ENCODE results near the gene DFFB.

DFFB gene

DNA sequence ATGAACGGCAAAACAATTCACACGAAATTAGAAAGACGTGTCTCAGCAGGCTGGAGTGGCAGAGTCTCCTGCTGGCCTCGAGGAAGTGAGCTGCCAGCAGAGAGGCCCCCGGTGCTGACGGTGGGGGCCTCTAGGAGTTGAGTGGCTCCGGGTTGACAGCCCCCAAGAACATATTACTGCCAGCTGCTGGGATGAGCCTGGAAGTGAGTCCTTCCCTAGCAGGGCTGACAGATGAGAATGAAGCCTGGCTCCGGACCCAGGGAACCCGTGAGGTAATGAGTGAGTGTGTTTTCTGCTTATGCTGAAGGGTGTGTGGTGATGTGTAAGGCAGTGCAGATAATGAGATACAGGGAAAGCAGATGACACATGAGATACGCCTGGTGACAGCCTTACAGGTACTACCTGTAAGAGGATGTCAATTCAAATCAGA lies 37.5 kb upstream of the DFFB start:
- Histone ChIP-seq H3K9me3 (ENCODE audit: control insufficient read depth, insufficient read depth, low read length) (no peaks in the 10 kb centered on the region), H3K4me3 (ENCODE audit: low read depth, low read length) (no peak overlapping the region), H3K27me3 (ENCODE audit: control insufficient read depth, insufficient read depth, low read length) (no peaks in the 10 kb centered on the region), H3K4me1 (ENCODE audit: control insufficient read depth, insufficient read depth, low read length) (no peaks in the 10 kb centered on the region), H3K9ac (ENCODE audit: low read depth, low read length) (no peak overlapping the region), H3K36me3 (ENCODE audit: control insufficient read depth, insufficient read depth, low read length) (peaks cover 33% of the 10 kb centered on the region)

DNA sequence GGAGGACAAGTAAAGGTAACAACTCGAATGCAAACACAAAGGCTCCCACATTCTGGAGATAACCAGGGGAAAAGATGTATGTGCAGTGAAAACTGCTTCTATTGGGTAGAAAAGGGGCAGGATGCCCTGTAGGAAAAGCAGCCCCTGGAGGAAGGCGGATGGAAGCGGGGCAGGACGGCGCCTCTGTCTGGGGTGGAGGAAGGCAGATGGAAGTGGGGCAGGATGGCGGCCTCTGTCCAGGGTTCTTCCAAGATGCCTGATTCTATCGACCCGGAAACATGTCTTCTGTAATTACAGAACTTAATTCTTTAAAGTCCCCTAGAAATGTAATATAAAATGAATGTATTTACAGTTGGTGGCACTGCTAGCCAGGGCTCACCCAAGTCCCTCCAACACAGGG lies 37.0 kb upstream of the DFFB start:
- Histone ChIP-seq H3K9ac (ENCODE audit: low read depth, low read length) (no peak overlapping the region), H3K4me1 (ENCODE audit: control insufficient read depth, insufficient read depth, low read length) (no peaks in the 10 kb centered on the region), H3K27me3 (ENCODE audit: control insufficient read depth, insufficient read depth, low read length) (no peaks in the 10 kb centered on the region), H3K36me3 (ENCODE audit: control insufficient read depth, insufficient read depth, low read length) (peaks cover 31% of the 10 kb centered on the region), H3K9me3 (ENCODE audit: control insufficient read depth, insufficient read depth, low read length) (no peaks in the 10 kb centered on the region), H3K4me3 (ENCODE audit: low read depth, low read length) (no peak overlapping the region)

DNA sequence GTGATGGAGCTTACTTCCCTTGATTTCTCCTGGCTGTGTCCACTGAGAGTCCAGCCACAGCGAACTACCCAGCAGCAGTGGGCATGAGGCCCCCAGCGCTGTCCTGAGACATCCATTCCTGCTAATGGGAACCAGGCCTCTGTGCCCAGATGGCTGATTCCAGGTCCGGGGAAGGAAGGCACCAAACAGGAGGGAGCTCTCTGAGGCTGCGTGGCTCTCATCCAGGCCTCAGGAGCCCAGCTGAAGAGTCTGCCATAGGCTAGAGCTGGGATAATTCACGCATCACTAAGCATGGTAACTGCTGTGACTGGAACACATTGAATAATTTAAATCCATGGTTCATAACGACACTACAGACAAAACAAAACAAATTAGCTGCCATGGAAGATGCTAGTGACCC lies 36.3 kb upstream of the DFFB start:
- H3K9ac ChIP-seq (ENCODE audit: low read depth, low read length): no peak overlapping the region
- H3K36me3 ChIP-seq (ENCODE audit: control insufficient read depth, insufficient read depth, low read length): peaks cover 31% of the 10 kb centered on the region
- H3K4me1 ChIP-seq (ENCODE audit: control insufficient read depth, insufficient read depth, low read length): no peaks in the 10 kb centered on the region
- H3K9me3 ChIP-seq (ENCODE audit: control insufficient read depth, insufficient read depth, low read length): no peaks in the 10 kb centered on the region
- H3K4me3 ChIP-seq (ENCODE audit: low read depth, low read length): no peak overlapping the region
- no peaks in the 10 kb centered on the region for H3K27me3 ChIP-seq (ENCODE audit: control insufficient read depth, insufficient read depth, low read length)

DNA sequence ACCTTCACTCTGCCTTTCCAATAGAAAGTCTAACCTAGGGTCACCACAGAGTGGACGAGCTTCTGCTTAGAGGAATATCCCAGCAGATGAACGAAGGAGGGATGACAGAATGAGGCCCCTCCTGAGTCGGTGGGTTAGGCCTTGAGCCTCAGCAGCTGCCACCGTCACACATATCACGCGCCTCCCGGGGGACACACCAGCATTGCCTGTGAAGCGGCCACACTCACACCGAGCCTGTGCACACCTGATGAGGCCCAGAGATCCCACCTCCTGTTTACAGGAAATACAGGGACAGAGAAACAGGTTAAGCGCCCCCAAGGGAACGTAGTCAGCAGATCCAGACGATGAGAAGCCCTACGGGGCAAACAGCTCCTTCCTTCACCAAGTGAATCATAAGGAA lies 35.8 kb upstream of the DFFB start:
- Histone ChIP-seq H3K36me3 (ENCODE audit: control insufficient read depth, insufficient read depth, low read length) (peaks cover 32% of the 10 kb centered on the region), H3K4me3 (ENCODE audit: low read depth, low read length) (no peak overlapping the region), H3K4me1 (ENCODE audit: control insufficient read depth, insufficient read depth, low read length) (no peaks in the 10 kb centered on the region), H3K9me3 (ENCODE audit: control insufficient read depth, insufficient read depth, low read length) (no peaks in the 10 kb centered on the region), H3K9ac (ENCODE audit: low read depth, low read length) (no peak overlapping the region), H3K27me3 (ENCODE audit: control insufficient read depth, insufficient read depth, low read length) (no peaks in the 10 kb centered on the region)

DNA sequence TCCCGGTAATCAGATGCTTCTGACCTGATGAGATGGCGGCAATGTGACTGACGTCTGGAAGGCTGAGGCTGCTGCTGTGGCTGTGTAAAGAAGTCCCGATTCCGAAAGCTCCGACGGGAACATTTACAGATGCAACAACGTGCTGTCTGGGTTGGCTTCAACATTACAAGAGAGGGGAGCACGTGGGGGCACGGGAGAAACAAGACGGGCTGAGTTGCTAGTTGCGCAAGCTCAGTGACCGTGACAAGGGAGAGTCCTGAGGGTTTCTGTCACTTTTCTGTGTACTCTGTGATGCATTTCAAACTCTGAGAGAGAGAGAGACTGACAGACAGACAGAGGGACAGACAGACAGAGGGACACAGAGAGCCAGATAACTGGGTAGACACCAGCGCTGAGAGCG lies 35.4 kb upstream of the DFFB start:
- Histone ChIP-seq H3K4me1 (ENCODE audit: control insufficient read depth, insufficient read depth, low read length) (no peaks in the 10 kb centered on the region), H3K9ac (ENCODE audit: low read depth, low read length) (no peak overlapping the region), H3K27me3 (ENCODE audit: control insufficient read depth, insufficient read depth, low read length) (no peaks in the 10 kb centered on the region), H3K9me3 (ENCODE audit: control insufficient read depth, insufficient read depth, low read length) (no peaks in the 10 kb centered on the region), H3K36me3 (ENCODE audit: control insufficient read depth, insufficient read depth, low read length) (peaks cover 32% of the 10 kb centered on the region), H3K4me3 (ENCODE audit: low read depth, low read length) (no peak overlapping the region)

DNA sequence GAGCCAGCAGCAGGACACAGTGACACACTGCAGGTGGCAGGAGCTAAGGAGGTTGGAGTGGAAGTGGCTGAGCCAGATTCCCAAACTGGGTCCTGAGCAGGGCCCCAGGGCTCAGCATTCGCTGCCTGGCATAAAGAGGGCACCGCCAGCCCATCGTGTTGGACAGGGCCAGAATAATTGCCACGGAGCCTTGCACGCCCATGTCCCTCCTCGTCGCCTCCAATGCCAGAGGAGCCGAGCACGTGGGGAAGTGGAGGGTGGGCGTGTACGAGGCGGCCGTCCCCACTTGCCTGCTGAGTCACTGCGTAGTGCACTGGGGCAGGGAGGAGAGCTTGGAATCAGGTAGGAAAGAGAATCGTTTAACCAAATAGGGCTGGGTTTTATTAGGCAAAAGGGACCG lies 34.9 kb upstream of the DFFB start:
- H3K4me3 ChIP-seq (ENCODE audit: low read depth, low read length): no peak overlapping the region
- peaks cover 32% of the 10 kb centered on the region for H3K36me3 ChIP-seq (ENCODE audit: control insufficient read depth, insufficient read depth, low read length)
- H3K9me3 ChIP-seq (ENCODE audit: control insufficient read depth, insufficient read depth, low read length): no peaks in the 10 kb centered on the region
- no peaks in the 10 kb centered on the region for H3K4me1 ChIP-seq (ENCODE audit: control insufficient read depth, insufficient read depth, low read length)
- no peak overlapping the region for H3K9ac ChIP-seq (ENCODE audit: low read depth, low read length)
- H3K27me3 ChIP-seq (ENCODE audit: control insufficient read depth, insufficient read depth, low read length): no peaks in the 10 kb centered on the region

DNA sequence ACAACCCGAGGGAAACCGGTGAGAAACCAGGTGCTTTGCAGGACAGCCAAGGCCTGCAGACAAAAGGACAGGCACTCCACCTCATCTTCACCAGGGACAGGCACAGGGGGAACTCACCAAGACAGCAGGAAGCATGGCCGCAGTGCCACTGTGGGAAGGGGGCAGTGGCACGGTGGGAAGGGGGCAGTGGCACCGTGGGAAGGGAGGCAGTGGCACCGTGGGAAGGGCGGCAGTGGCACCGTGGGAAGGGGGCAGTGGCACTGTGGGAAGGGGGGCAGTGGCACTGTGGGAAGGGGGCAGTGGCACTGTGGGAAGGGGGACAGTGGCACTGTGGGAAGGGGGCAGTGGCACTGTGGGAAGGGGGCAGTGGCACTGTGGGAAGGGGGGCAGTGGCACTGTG lies 32.6 kb upstream of the DFFB start:
- Histone ChIP-seq H3K4me1 (ENCODE audit: control insufficient read depth, insufficient read depth, low read length) (no peaks in the 10 kb centered on the region), H3K27me3 (ENCODE audit: control insufficient read depth, insufficient read depth, low read length) (no peaks in the 10 kb centered on the region), H3K9ac (ENCODE audit: low read depth, low read length) (no peak overlapping the region), H3K4me3 (ENCODE audit: low read depth, low read length) (no peak overlapping the region), H3K36me3 (ENCODE audit: control insufficient read depth, insufficient read depth, low read length) (peaks cover 34% of the 10 kb centered on the region), H3K9me3 (ENCODE audit: control insufficient read depth, insufficient read depth, low read length) (no peaks in the 10 kb centered on the region)

DNA sequence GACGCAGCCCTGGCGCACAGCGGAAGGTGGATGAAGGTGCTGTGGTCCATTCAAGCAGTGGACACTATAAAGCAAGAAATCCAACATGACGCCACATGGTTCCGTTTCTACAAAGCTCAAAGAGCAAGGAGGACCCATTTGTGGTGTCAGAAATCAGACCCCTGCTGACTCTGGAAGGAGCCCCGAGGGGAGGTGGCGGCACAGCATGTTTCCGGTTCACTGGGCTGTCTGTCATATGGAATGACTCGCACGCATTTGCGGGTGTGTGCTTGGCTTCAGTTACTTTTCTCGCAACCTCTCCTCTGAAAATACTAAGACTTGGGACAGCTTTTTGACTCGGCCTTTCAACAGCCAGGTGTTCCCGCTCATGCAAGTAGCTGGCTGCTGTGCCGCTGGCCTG lies 31.9 kb upstream of the DFFB start:
- Histone ChIP-seq H3K4me1 (ENCODE audit: control insufficient read depth, insufficient read depth, low read length) (no peaks in the 10 kb centered on the region), H3K4me3 (ENCODE audit: low read depth, low read length) (no peak overlapping the region), H3K27me3 (ENCODE audit: control insufficient read depth, insufficient read depth, low read length) (no peaks in the 10 kb centered on the region), H3K9me3 (ENCODE audit: control insufficient read depth, insufficient read depth, low read length) (no peaks in the 10 kb centered on the region), H3K9ac (ENCODE audit: low read depth, low read length) (no peak overlapping the region), H3K36me3 (ENCODE audit: control insufficient read depth, insufficient read depth, low read length) (peaks cover 31% of the 10 kb centered on the region)

DNA sequence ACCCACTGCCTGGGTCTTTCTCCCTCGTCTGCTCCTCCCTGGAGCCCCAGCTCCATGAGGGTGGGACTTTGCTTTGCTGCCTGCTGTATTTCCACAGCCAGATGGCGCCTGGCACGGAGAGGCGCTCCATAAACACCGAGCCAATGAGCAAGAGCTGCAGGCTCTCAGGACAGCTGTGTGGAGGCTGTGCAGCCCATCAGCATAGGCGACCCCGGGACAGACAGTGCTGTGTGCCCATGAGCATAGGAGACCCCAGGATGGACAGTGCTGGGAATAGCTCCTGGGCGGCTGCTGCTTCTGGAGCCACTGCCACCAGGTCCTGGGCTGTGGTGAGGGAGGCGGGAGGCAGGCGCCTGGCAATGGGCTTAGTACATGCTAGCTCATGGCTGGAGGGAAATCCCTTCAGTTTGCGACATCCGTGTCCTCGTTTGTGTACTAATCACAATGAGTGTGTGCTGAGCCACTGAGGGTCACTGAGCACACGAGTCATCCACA lies 29.4 kb upstream of the DFFB start:
- Histone ChIP-seq H3K36me3 (ENCODE audit: control insufficient read depth, insufficient read depth, low read length) (peaks cover 27% of the 10 kb centered on the region), H3K9me3 (ENCODE audit: control insufficient read depth, insufficient read depth, low read length) (no peaks in the 10 kb centered on the region), H3K4me3 (ENCODE audit: low read depth, low read length) (no peak overlapping the region), H3K9ac (ENCODE audit: low read depth, low read length) (no peak overlapping the region), H3K4me1 (ENCODE audit: control insufficient read depth, insufficient read depth, low read length) (no peaks in the 10 kb centered on the region), H3K27me3 (ENCODE audit: control insufficient read depth, insufficient read depth, low read length) (no peaks in the 10 kb centered on the region)

DNA sequence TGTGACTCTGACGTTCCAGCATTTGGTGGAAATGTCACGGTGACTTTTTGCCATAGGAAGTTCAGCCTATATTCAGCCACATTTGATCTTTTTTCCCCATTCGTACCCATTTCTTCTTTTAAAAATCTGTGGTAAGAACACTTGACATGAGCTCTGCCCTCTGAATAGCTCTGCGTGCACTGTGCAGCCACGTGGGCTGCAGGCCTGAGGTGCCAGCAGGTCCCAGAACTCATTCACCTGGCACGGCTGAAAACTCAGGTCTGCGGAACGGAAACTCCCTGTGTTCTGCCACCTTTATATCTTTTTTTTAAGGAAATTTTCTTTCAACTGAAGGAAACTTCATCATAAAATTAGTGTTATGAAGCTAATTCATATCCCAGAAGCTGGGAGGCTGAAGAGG lies 28.9 kb upstream of the DFFB start:
- H3K9me3 ChIP-seq (ENCODE audit: control insufficient read depth, insufficient read depth, low read length): no peaks in the 10 kb centered on the region
- no peak overlapping the region for H3K4me3 ChIP-seq (ENCODE audit: low read depth, low read length)
- H3K27me3 ChIP-seq (ENCODE audit: control insufficient read depth, insufficient read depth, low read length): no peaks in the 10 kb centered on the region
- H3K36me3 ChIP-seq (ENCODE audit: control insufficient read depth, insufficient read depth, low read length): peaks cover 21% of the 10 kb centered on the region
- H3K9ac ChIP-seq (ENCODE audit: low read depth, low read length): no peak overlapping the region
- H3K4me1 ChIP-seq (ENCODE audit: control insufficient read depth, insufficient read depth, low read length): no peaks in the 10 kb centered on the region

DNA sequence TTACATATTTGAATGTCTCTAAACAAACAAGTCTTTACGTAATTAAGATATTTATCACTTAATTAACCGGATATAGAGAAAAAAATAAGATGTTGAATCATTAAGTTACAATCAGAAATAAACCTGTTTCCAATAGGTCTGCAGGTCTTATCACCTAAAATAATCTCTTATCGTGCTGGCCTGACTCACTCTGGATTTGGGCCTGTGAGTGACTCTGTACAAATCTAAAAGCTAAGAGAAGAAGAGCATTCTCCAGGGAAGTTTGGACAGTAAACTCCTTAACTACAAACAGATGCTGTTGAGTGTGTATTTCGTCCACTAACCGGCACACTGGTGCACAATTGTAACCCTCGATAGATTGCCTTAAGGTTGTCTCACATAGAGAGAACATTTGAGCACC lies 25.6 kb upstream of the DFFB start:
- Histone ChIP-seq H3K4me1 (ENCODE audit: control insufficient read depth, insufficient read depth, low read length) (no peaks in the 10 kb centered on the region), H3K9me3 (ENCODE audit: control insufficient read depth, insufficient read depth, low read length) (no peaks in the 10 kb centered on the region), H3K27me3 (ENCODE audit: control insufficient read depth, insufficient read depth, low read length) (no peaks in the 10 kb centered on the region), H3K36me3 (ENCODE audit: control insufficient read depth, insufficient read depth, low read length) (peaks cover 15% of the 10 kb centered on the region), H3K4me3 (ENCODE audit: low read depth, low read length) (no peak overlapping the region), H3K9ac (ENCODE audit: low read depth, low read length) (no peak overlapping the region)

DNA sequence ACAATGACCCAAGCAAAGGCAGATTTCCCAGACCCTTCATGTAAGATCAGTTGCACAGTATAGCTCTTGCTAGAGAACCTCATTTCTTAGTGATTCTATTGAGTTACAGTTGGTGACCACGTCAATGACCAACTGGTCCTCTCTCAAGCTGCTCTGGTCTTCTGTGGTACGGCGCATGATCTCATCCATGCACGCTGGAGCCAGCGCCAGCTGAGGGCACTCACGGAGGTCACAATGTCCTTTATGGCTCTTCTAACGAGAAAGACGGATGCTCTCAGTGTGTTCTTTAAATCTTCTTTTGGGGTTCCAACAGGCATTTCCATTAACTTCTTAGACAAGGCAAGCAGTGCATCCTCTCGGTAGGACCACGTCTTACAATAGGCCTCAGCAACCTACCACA lies 22.6 kb upstream of the DFFB start:
- H3K4me1 ChIP-seq (ENCODE audit: control insufficient read depth, insufficient read depth, low read length): no peaks in the 10 kb centered on the region
- H3K9me3 ChIP-seq (ENCODE audit: control insufficient read depth, insufficient read depth, low read length): no peaks in the 10 kb centered on the region
- H3K4me3 ChIP-seq (ENCODE audit: low read depth, low read length): no peak overlapping the region
- no peaks in the 10 kb centered on the region for H3K27me3 ChIP-seq (ENCODE audit: control insufficient read depth, insufficient read depth, low read length)
- no peak overlapping the region for H3K9ac ChIP-seq (ENCODE audit: low read depth, low read length)
- peaks cover 23% of the 10 kb centered on the region for H3K36me3 ChIP-seq (ENCODE audit: control insufficient read depth, insufficient read depth, low read length)

DNA sequence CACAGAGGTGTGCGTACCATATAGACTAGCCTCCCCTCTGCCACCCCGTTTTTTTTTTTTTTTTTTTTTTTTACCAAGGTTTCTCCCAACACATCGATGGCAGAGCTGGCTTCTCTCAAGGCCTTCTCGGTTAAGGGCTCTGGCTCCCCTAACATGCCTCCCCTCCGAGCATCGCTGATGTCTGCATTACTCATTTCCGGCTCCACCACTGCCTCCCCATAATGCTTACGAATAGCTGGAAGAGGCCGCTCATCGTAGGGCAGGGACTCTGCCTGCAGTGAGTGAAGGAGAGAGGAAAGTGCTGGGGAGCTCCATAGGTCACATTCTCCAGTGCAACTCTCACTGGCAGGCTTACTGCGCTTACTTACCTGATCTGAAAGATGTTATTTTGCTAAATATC lies 20.9 kb upstream of the DFFB start:
- H3K27me3 ChIP-seq (ENCODE audit: control insufficient read depth, insufficient read depth, low read length): no peaks in the 10 kb centered on the region
- no peaks in the 10 kb centered on the region for H3K4me1 ChIP-seq (ENCODE audit: control insufficient read depth, insufficient read depth, low read length)
- H3K9me3 ChIP-seq (ENCODE audit: control insufficient read depth, insufficient read depth, low read length): no peaks in the 10 kb centered on the region
- H3K36me3 ChIP-seq (ENCODE audit: control insufficient read depth, insufficient read depth, low read length): peaks cover 25% of the 10 kb centered on the region
- H3K9ac ChIP-seq (ENCODE audit: low read depth, low read length): no peak overlapping the region
- H3K4me3 ChIP-seq (ENCODE audit: low read depth, low read length): no peak overlapping the region

Measured in iPS-15b (cell line).